Effector memory CD8-positive, alpha-beta T cell (primary cell): ENCODE measurements around the gene RNF113A.
"Not testable (repeated sequence)": the region's sequence is repeated elsewhere in the genome, so short reads cannot be mapped to it uniquely, and the experiment has no call there.

Source experiments
- ATAC-seq: fragments of 150-1000 bp; cut with Tn5 transposase; replicated peaks from 2 replicates; pipeline ENCODE4 v1.10.0; 2021; ENCODE audit warnings: mild to moderate bottlenecking, moderate library complexity
- DNase-seq, 3 experiments: peaks; one replicate each; pipeline ENCODE4 v3.0.0; 2021
- H3K27ac Mint-ChIP-seq, 2 donors: one replicate each; pipeline ENCODE4 v1.8.0; 2022; ENCODE audit warnings: mild to moderate bottlenecking in 2 of 2, mixed read lengths in 2 of 2, moderate library complexity in 2 of 2
- H3K27me3 Mint-ChIP-seq, 2 donors: one replicate each; pipeline ENCODE4 v1.8.0; 2022; ENCODE audit warnings: mixed read lengths in 2 of 2
- H3K36me3 Mint-ChIP-seq: one replicate; pipeline ENCODE4 v1.8.0; 2022; ENCODE audit warnings: mild to moderate bottlenecking, moderate library complexity, mixed read lengths; ENCODE audit not compliant: insufficient read depth
- H3K4me1 Mint-ChIP-seq, 2 donors: one replicate each; pipeline ENCODE4 v1.8.0; 2022; ENCODE audit warnings: low read depth in 2 of 2, mixed read lengths in 2 of 2
- H3K4me3 Mint-ChIP-seq, 2 donors: one replicate each; pipeline ENCODE4 v1.8.0; 2022; ENCODE audit warnings: mild to moderate bottlenecking in 2 of 2, mixed read lengths in 2 of 2, moderate library complexity in 2 of 2
- H3K9me3 Mint-ChIP-seq, 2 donors: one replicate each; pipeline ENCODE4 v1.8.0; 2022; ENCODE audit warnings: mixed read lengths in 2 of 2

Gene RNF113A

GRCh38 chrX:119880552-119881437 is 9.3 kb upstream of the RNF113A start:
- H3K4me1 Mint-ChIP-seq, result peaks cover 8 to 9% of the 10 kb centered on the region in 2 donors
- H3K4me3 Mint-ChIP-seq, result no peak overlapping the region
- H3K9me3 Mint-ChIP-seq, result no peaks in the 10 kb centered on the region
- peaks cover 41% of the 10 kb centered on the region for H3K36me3 Mint-ChIP-seq
- DNase-seq, result peak; percentile 6 to 23 (median 14)
- H3K27me3 Mint-ChIP-seq, result no peaks in the 10 kb centered on the region
- peak; percentile 94 for ATAC-seq
- H3K27ac Mint-ChIP-seq, result peak overlapping the region; percentile 72 to 77

GRCh38 chrX:119880076-119880475 is 8.5 kb upstream of the RNF113A start:
- Mint-ChIP-seq H3K36me3 (peaks cover 41% of the 10 kb centered on the region), H3K27me3 (no peaks in the 10 kb centered on the region), H3K9me3 (no peaks in the 10 kb centered on the region), H3K4me3 (no peak overlapping the region), H3K4me1 (peaks cover 8 to 9% of the 10 kb centered on the region in 2 donors), H3K27ac (peak overlapping the region; percentile 72 to 77)
- DNase-seq, result no peak
- peak; percentile 35 for ATAC-seq

- Mint-ChIP-seq H3K4me1 (peaks cover 8 to 9% of the 10 kb centered on the region in 2 donors), H3K9me3 (no peaks in the 10 kb centered on the region), H3K27ac (no peak overlapping the region), H3K36me3 (peaks cover 52% of the 10 kb centered on the region), H3K4me3 (no peak overlapping the region), H3K27me3 (no peaks in the 10 kb centered on the region)
- no peak for DNase-seq
- no peak for ATAC-seq
Observed at GRCh38 chrX:119878740-119879139, 7.2 kb upstream of the RNF113A start.

GRCh38 chrX:119871245-119871598 is 311 bp downstream of the RNF113A start:
- Mint-ChIP-seq H3K4me1 (peaks cover 6 to 16% of the 10 kb centered on the region in 2 donors), H3K36me3 (peaks cover 37% of the 10 kb centered on the region), H3K27ac (peak overlapping the region; percentile 99 to 100), H3K27me3 (no peaks in the 10 kb centered on the region), H3K4me3 (peak overlapping the region; percentile 96 to 99), H3K9me3 (no peaks in the 10 kb centered on the region)
- DNase-seq (peak in 1 of 3 experiments; percentile 42), ATAC-seq (peak; percentile 57)

- ATAC-seq (peak; percentile 18), DNase-seq (peak; percentile 13 to 21 (median 13))
- H3K36me3 Mint-ChIP-seq, result peaks cover 36% of the 10 kb centered on the region
- H3K27me3 Mint-ChIP-seq, result no peaks in the 10 kb centered on the region
- peaks cover 6 to 16% of the 10 kb centered on the region in 2 donors for H3K4me1 Mint-ChIP-seq
- no peaks in the 10 kb centered on the region for H3K9me3 Mint-ChIP-seq
- peak overlapping the region; percentile 96 to 99 for H3K4me3 Mint-ChIP-seq
- peak overlapping the region; percentile 99 to 100 for H3K27ac Mint-ChIP-seq
Observed at GRCh38 chrX:119870626-119871131, 854 bp downstream of the RNF113A start.

GRCh38 chrX:119853444-119853843 is 18.1 kb downstream of the RNF113A start:
- H3K9me3 Mint-ChIP-seq, result no peaks in the 10 kb centered on the region
- DNase-seq (no peak), ATAC-seq (no peak)
- H3K36me3 Mint-ChIP-seq, result peaks cover 34% of the 10 kb centered on the region
- peaks cover 8 to 13% of the 10 kb centered on the region in 2 donors for H3K4me1 Mint-ChIP-seq
- peaks cover 0 to 8% of the 10 kb centered on the region in 2 donors for H3K27me3 Mint-ChIP-seq
- peak overlapping the region; percentile 94 to 100 for H3K27ac Mint-ChIP-seq
- peak overlapping the region; percentile 96 to 100 for H3K4me3 Mint-ChIP-seq

- H3K4me3 Mint-ChIP-seq, result peak within 1 kb of the TSS; percentile 96 to 100
- H3K9me3 Mint-ChIP-seq, result no peaks in the 10 kb centered on the region
- peaks cover 42% of the 10 kb centered on the region for H3K36me3 Mint-ChIP-seq
- peaks cover 0 to 8% of the 10 kb centered on the region in 2 donors for H3K27me3 Mint-ChIP-seq
- peak within 1 kb of the TSS; percentile 94 to 100 for H3K27ac Mint-ChIP-seq
- ATAC-seq (peak; percentile 97), DNase-seq (peak; percentile 87 to 90 (median 87))
- H3K4me1 Mint-ChIP-seq, result peaks cover 8 to 13% of the 10 kb centered on the region in 2 donors
Observed at GRCh38 chrX:119852382-119853353, 18.9 kb downstream of the RNF113A start, which contains the start of gene UPF3B. Gene UPF3B, minus strand, starts transcription at chrX:119852963. Its CDS starts 35 bp downstream, at chrX:119852928.

- no peak overlapping the region for H3K27ac Mint-ChIP-seq
- no peaks in the 10 kb centered on the region for H3K27me3 Mint-ChIP-seq
- DNase-seq (no peak), ATAC-seq (no peak)
- no peak overlapping the region for H3K4me3 Mint-ChIP-seq
- peaks cover 59% of the 10 kb centered on the region for H3K36me3 Mint-ChIP-seq
- H3K9me3 Mint-ChIP-seq, result no peaks in the 10 kb centered on the region
- H3K4me1 Mint-ChIP-seq, result no peaks in the 10 kb centered on the region
Observed at GRCh38 chrX:119833905-119834304, 37.6 kb downstream of the RNF113A start.

- no peaks in the 10 kb centered on the region for H3K4me1 Mint-ChIP-seq
- no peak overlapping the region for H3K4me3 Mint-ChIP-seq
- H3K27ac Mint-ChIP-seq, result no peak overlapping the region
- DNase-seq (no peak), ATAC-seq (no peak)
- H3K9me3 Mint-ChIP-seq, result no peaks in the 10 kb centered on the region
- H3K36me3 Mint-ChIP-seq, result peaks cover 19% of the 10 kb centered on the region
- H3K27me3 Mint-ChIP-seq, result no peaks in the 10 kb centered on the region
Observed at GRCh38 chrX:119828446-119828845, 43.1 kb downstream of the RNF113A start.

- Mint-ChIP-seq H3K36me3 (peaks cover 16% of the 10 kb centered on the region), H3K27me3 (no peaks in the 10 kb centered on the region), H3K27ac (no peak overlapping the region), H3K9me3 (no peaks in the 10 kb centered on the region), H3K4me1 (no peaks in the 10 kb centered on the region), H3K4me3 (no peak overlapping the region)
- ATAC-seq (no peak), DNase-seq (no peak)
Observed at GRCh38 chrX:119826399-119826959, 45.1 kb downstream of the RNF113A start.

GRCh38 chrX:119824221-119824620 is 47.3 kb downstream of the RNF113A start:
- not testable (repeated sequence) for H3K9me3 Mint-ChIP-seq, H3K4me3 Mint-ChIP-seq, H3K27me3 Mint-ChIP-seq, H3K36me3 Mint-ChIP-seq, DNase-seq, ATAC-seq, H3K4me1 Mint-ChIP-seq, H3K27ac Mint-ChIP-seq

GRCh38 chrX:119821703-119822102 is 49.8 kb downstream of the RNF113A start:
- Mint-ChIP-seq H3K27ac (peak overlapping the region; percentile 87 to 93), H3K4me3 (peak overlapping the region in 1 of 2 donors; percentile 62)
- H3K4me1 Mint-ChIP-seq, H3K27me3 Mint-ChIP-seq, H3K36me3 Mint-ChIP-seq, H3K9me3 Mint-ChIP-seq: not testable (repeated sequence)
- peak in 2 of 3 experiments; percentile 1 to 2 for DNase-seq
- ATAC-seq, result peak; percentile 100
